WTC11 (cell line): ENCODE results near the gene STK32C. TPM values are rescaled to one million over a fixed set of nuclear protein-coding genes. Genes with fewer than 3 reads are reported as not detected.

ENCODE experiments used
- ATAC-seq: fragments of 200-7000 bp; cut with Tn5 transposase; 2 replicates; pipeline ENCODE4 v1.10.0; 2021; ENCODE audit warnings: mild to moderate bottlenecking, moderate library complexity
- CTCF ChIA-PET: fragments of 300-600 bp; sonication (Branson Sonifier 250); formaldehyde crosslinking; loops from one replicate; lab custom pipeline; 2021; ENCODE audit warnings: antibody characterized with exemption; lab: Charles Lee
- POLR2A ChIA-PET: fragments of 350-600 bp; sonication (Branson Sonifier 250); formaldehyde crosslinking; loops from one replicate; lab custom pipeline; 2021; ENCODE audit warnings: antibody characterized with exemption; lab: Charles Lee
- DNase-seq: peaks from one replicate; pipeline ENCODE4 v3.0.0; 2021; ENCODE audit warnings: low spot score
- H3K27ac Mint-ChIP-seq: 2 replicates; pipeline ENCODE4 v1.8.0; 2021; ENCODE audit warnings: mixed read lengths
- H3K27me3 Mint-ChIP-seq: 2 replicates; pipeline ENCODE4 v1.8.0; 2021; ENCODE audit warnings: low read depth, mild to moderate bottlenecking, moderate library complexity, mixed read lengths
- H3K36me3 Mint-ChIP-seq: 2 replicates; pipeline ENCODE4 v1.8.0; 2021; ENCODE audit warnings: mixed read lengths
- H3K4me1 Mint-ChIP-seq: 2 replicates; pipeline ENCODE4 v1.8.0; 2022; ENCODE audit warnings: mixed read lengths
- H3K4me3 Mint-ChIP-seq: 2 replicates; pipeline ENCODE4 v1.8.0; 2021; ENCODE audit warnings: mild to moderate bottlenecking, moderate library complexity, mixed read lengths
- H3K9me3 Mint-ChIP-seq: 2 replicates; pipeline ENCODE4 v1.8.0; 2021; ENCODE audit warnings: mixed read lengths
- CBFB ChIP-seq: sonication (generic); formaldehyde crosslinking; IDR thresholded peaks from 2 replicates; pipeline ENCODE4 v1.8.1; 2022; ENCODE audit warnings: mild to moderate bottlenecking, low read depth, missing genetic modification reagents
- ETV6 ChIP-seq: sonication (generic); formaldehyde crosslinking; IDR thresholded peaks from 2 replicates; pipeline ENCODE4 v1.8.1; 2022; ENCODE audit warnings: mild to moderate bottlenecking, missing genetic modification reagents
- FOXK1 ChIP-seq: sonication (generic); formaldehyde crosslinking; IDR thresholded peaks from 2 replicates; pipeline ENCODE4 v1.8.0; 2022; ENCODE audit warnings: mild to moderate bottlenecking, moderate library complexity, missing genetic modification reagents
- JUN ChIP-seq: sonication (generic); formaldehyde crosslinking; IDR thresholded peaks from 2 replicates; pipeline ENCODE4 v1.8.0; 2023; ENCODE audit warnings: mild to moderate bottlenecking, missing genetic modification reagents
- MXD4 ChIP-seq: fragments of 250-450 bp; sonication (Bioruptor Pico); IDR thresholded peaks from 2 replicates; pipeline ENCODE4 v1.8.0; 2021; ENCODE audit warnings: mild to moderate bottlenecking, moderate library complexity, borderline replicate concordance
- NFYB ChIP-seq: sonication (generic); formaldehyde crosslinking; conservative IDR thresholded peaks from 2 replicates; pipeline ENCODE4 v1.8.0; 2022; ENCODE audit warnings: low read depth, missing genetic modification reagents
- NR2C2 ChIP-seq: sonication (generic); formaldehyde crosslinking; IDR thresholded peaks from 2 replicates; pipeline ENCODE4 v1.8.0; 2022; ENCODE audit warnings: mild to moderate bottlenecking, missing genetic modification reagents
- SOX15 ChIP-seq: fragments of 250-450 bp; sonication (Bioruptor Pico); IDR thresholded peaks from 2 replicates; pipeline ENCODE4 v1.9.0; 2021; ENCODE audit warnings: mild to moderate bottlenecking
- TEAD1 ChIP-seq: sonication (generic); formaldehyde crosslinking; IDR thresholded peaks from 2 replicates; pipeline ENCODE4 v1.8.0; 2022; ENCODE audit warnings: mild to moderate bottlenecking, missing genetic modification reagents
- TP53 ChIP-seq: sonication (generic); formaldehyde crosslinking; IDR thresholded peaks from 2 replicates; pipeline ENCODE4 v1.8.1; 2023; ENCODE audit warnings: mild to moderate bottlenecking, missing genetic modification reagents
- USF2 ChIP-seq: sonication (generic); formaldehyde crosslinking; IDR thresholded peaks from 2 replicates; pipeline ENCODE4 v1.8.1; 2023; ENCODE audit warnings: mild to moderate bottlenecking, missing genetic modification reagents, moderate library complexity
- ZNF219 ChIP-seq: sonication (generic); formaldehyde crosslinking; IDR thresholded peaks from 2 replicates; pipeline ENCODE4 v1.8.0; 2023; ENCODE audit warnings: missing genetic modification reagents, mild to moderate bottlenecking, borderline replicate concordance
- ZNF263 ChIP-seq: sonication (generic); formaldehyde crosslinking; IDR thresholded peaks from 2 replicates; pipeline ENCODE4 v1.8.1; 2022; ENCODE audit warnings: low read depth, mild to moderate bottlenecking, moderate library complexity, missing genetic modification reagents
- ZNF396 ChIP-seq: fragments of 250-450 bp; sonication (Bioruptor Pico); IDR thresholded peaks from 2 replicates; pipeline ENCODE4 v1.8.0; 2021; ENCODE audit warnings: mild to moderate bottlenecking, moderate library complexity, borderline replicate concordance
- ZNF416 ChIP-seq: fragments of 250-450 bp; sonication (Bioruptor Pico); IDR thresholded peaks from 2 replicates; pipeline ENCODE4 v1.9.0; 2021; ENCODE audit warnings: mild to moderate bottlenecking, inconsistent platforms
- ZNF671 ChIP-seq: fragments of 250-450 bp; sonication (Bioruptor Pico); IDR thresholded peaks from 2 replicates; pipeline ENCODE4 v1.8.0; 2021; ENCODE audit warnings: mild to moderate bottlenecking
- total RNA-seq: library from RNA; stranded (reverse); gene quantifications from 3 replicates; pipeline ENCODE4 v1.2.3, GENCODE V29; 2021
- TF ChIP-seq, protein P1 (sequence below): sonication (generic); formaldehyde crosslinking; conservative IDR thresholded peaks from 2 replicates; pipeline ENCODE4 v1.8.1; 2022; ENCODE audit warnings: mild to moderate bottlenecking, missing genetic modification reagents
- TF ChIP-seq, protein P2 (sequence below): fragments of 250-450 bp; sonication (Bioruptor Pico); IDR thresholded peaks from 2 replicates; pipeline ENCODE4 v1.9.0; 2021; ENCODE audit warnings: mild to moderate bottlenecking
- TF ChIP-seq, protein P3 (sequence below): sonication (generic); formaldehyde crosslinking; IDR thresholded peaks from 2 replicates; pipeline ENCODE4 v1.8.1; 2022; ENCODE audit warnings: missing genetic modification reagents, borderline replicate concordance
- TF ChIP-seq, protein P4 (sequence below): fragments of 250-450 bp; sonication (Bioruptor Pico); IDR thresholded peaks from 2 replicates; pipeline ENCODE4 v2.1.2; 2022; ENCODE audit warnings: mild to moderate bottlenecking, moderate library complexity
- TF ChIP-seq, protein P5 (sequence below): sonication (generic); formaldehyde crosslinking; IDR thresholded peaks from 2 replicates; pipeline ENCODE4 v1.8.1; 2023; ENCODE audit warnings: mild to moderate bottlenecking, missing genetic modification reagents
- TF ChIP-seq, protein P6 (sequence below): fragments of 250-450 bp; sonication (Bioruptor Pico); IDR thresholded peaks from 2 replicates; pipeline ENCODE4 v1.8.0; 2021; ENCODE audit warnings: mild to moderate bottlenecking

STK32C gene
- total RNA-seq, 1 experiment from 2014 or later, result 20.7 TPM

DNA sequence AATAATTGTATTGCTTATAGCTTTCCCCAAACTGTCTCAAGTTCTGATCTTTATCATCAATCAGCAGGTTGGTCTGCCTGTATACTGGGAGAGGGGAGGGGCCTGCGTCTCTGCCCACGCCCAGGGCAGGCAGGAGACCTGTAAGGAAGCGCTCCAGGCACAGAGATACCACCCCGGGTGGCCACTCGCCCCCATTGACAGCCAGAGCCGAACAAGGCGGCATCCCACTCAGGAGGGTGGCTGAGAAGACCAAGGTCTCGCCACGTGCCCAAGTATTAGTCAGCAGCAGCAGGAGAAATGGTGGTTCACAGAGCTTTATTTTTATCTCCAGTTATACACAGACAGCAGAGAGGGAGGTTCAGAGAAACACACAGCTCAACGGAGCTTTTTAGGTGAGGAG lies 7.2 kb downstream of the STK32C start:
- ChIA-PET POLR2A (no interaction called here), CTCF (interaction anchor here (0.6 kb wide), 1 partner anchor 30 kb away, joined by 3 read pairs; no protein-coding TSS in a partner anchor)

DNA sequence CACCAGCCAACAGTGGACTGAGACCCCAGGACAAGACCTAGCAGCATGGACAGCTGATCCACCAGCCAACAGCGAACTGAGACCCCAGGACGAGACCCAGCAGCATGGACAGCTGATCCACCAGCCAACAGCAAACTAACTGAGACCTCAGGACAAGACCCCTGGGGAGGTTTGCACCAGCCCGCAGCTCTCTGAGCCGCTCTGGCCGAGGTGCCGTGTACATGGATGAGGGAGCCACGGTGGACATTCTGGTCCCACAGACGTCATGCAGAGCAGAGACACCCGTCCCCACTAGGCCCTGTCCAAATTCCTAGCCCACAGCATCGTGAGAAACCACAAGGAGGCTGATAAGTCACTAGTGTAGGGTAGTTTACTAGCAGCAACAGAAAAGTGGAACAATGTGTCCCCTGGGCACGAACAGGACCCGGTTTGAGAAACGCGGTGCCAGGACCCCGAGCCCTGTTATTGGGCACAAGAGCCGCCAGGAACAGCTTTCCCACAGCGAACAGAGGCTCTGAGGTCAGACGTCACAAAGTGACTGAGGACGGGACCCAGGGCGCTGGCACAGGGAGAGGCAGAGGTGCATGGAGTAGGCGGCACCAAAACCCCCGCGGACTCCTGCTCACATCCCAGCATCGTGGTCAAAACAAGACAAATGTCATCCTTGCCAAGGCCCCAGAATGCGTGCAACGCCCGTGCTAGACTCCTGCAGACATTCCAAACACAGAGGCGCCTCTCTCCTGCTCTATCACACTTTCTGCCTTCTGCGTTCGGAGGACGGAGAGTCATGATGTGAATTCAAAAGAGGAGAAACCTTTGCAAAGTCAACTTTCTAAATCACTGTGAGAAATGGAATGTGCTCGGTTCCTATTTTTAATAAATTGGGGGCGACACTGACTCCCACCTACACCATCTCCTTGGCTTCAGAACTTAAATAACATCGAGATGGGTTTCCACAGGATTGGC lies 8.1 kb downstream of the STK32C start:
- Mint-ChIP-seq H3K27ac (no peak overlapping the region), H3K4me3 (no peak overlapping the region), H3K4me1 (peaks cover 7% of the 10 kb centered on the region), H3K36me3 (no peaks in the 10 kb centered on the region), H3K9me3 (no peaks in the 10 kb centered on the region), H3K27me3 (no peaks in the 10 kb centered on the region)
- DNase-seq (no peak), ATAC-seq (no peak)
- POLR2A ChIA-PET, result no interaction called here
- CTCF ChIA-PET, result interaction anchor here (1.3 kb wide), 1 partner anchor 61 kb away, joined by 5 read pairs; no protein-coding TSS in a partner anchor
- TF ChIP-seq CBFB (CRISPR knock-in tag), result no peak
- TF ChIP-seq, protein P1, sequence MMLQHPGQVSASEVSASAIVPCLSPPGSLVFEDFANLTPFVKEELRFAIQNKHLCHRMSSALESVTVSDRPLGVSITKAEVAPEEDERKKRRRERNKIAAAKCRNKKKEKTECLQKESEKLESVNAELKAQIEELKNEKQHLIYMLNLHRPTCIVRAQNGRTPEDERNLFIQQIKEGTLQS (CRISPR knock-in tag), result no peak
- TF ChIP-seq, protein P2, sequence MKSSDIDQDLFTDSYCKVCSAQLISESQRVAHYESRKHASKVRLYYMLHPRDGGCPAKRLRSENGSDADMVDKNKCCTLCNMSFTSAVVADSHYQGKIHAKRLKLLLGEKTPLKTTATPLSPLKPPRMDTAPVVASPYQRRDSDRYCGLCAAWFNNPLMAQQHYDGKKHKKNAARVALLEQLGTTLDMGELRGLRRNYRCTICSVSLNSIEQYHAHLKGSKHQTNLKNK (CRISPR knock-in tag), result no peak
- no peak for TF ChIP-seq ZNF263 (CRISPR knock-in tag)
- TF ChIP-seq JUN (CRISPR knock-in tag), result no peak
- TF ChIP-seq ZNF671 (CRISPR knock-in tag), result no peak
- TF ChIP-seq ZNF219 (CRISPR knock-in tag), result no peak
- no peak for TF ChIP-seq ZNF396 (CRISPR knock-in tag)
- TF ChIP-seq TP53 (CRISPR knock-in tag), result no peak
- TF ChIP-seq, protein P3, sequence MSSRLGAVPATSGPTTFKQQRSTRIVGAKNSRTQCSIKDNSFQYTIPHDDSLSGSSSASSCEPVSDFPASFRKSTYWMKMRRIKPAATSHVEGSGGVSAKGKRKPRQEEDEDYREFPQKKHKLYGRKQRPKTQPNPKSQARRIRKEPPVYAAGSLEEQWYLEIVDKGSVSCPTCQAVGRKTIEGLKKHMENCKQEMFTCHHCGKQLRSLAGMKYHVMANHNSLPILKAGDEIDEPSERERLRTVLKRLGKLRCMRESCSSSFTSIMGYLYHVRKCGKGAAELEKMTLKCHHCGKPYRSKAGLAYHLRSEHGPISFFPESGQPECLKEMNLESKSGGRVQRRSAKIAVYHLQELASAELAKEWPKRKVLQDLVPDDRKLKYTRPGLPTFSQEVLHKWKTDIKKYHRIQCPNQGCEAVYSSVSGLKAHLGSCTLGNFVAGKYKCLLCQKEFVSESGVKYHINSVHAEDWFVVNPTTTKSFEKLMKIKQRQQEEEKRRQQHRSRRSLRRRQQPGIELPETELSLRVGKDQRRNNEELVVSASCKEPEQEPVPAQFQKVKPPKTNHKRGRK (CRISPR knock-in tag), result no peak
- no peak for TF ChIP-seq TEAD1
- no peak for TF ChIP-seq SOX15 (CRISPR knock-in tag)

More for the DNA sequence above, 7.2 kb downstream of the STK32C start:
- Mint-ChIP-seq H3K4me1 (peaks cover 7% of the 10 kb centered on the region), H3K9me3 (peaks cover 6% of the 10 kb centered on the region), H3K4me3 (no peak overlapping the region), H3K27me3 (peaks cover 8% of the 10 kb centered on the region), H3K36me3 (peaks cover 4% of the 10 kb centered on the region), H3K27ac (no peak overlapping the region)
- TF ChIP-seq ZNF416 (CRISPR knock-in tag), result no peak
- TF ChIP-seq, protein P4, sequence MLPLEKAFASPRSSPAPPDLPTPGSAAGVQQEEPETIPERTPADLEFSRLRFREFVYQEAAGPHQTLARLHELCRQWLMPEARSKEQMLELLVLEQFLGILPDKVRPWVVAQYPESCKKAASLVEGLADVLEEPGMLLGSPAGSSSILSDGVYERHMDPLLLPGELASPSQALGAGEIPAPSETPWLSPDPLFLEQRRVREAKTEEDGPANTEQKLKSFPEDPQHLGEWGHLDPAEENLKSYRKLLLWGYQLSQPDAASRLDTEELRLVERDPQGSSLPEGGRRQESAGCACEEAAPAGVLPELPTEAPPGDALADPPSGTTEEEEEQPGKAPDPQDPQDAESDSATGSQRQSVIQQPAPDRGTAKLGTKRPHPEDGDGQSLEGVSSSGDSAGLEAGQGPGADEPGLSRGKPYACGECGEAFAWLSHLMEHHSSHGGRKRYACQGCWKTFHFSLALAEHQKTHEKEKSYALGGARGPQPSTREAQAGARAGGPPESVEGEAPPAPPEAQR (CRISPR knock-in tag), result no peak
- no peak for TF ChIP-seq USF2
- no peak for TF ChIP-seq MXD4
- no peak for TF ChIP-seq FOXK1 (CRISPR knock-in tag)
- TF ChIP-seq SOX15 (CRISPR knock-in tag), result no peak
- TF ChIP-seq NR2C2, result no peak
- TF ChIP-seq, protein P5, sequence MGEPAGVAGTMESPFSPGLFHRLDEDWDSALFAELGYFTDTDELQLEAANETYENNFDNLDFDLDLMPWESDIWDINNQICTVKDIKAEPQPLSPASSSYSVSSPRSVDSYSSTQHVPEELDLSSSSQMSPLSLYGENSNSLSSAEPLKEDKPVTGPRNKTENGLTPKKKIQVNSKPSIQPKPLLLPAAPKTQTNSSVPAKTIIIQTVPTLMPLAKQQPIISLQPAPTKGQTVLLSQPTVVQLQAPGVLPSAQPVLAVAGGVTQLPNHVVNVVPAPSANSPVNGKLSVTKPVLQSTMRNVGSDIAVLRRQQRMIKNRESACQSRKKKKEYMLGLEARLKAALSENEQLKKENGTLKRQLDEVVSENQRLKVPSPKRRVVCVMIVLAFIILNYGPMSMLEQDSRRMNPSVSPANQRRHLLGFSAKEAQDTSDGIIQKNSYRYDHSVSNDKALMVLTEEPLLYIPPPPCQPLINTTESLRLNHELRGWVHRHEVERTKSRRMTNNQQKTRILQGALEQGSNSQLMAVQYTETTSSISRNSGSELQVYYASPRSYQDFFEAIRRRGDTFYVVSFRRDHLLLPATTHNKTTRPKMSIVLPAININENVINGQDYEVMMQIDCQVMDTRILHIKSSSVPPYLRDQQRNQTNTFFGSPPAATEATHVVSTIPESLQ (CRISPR knock-in tag), result no peak
- TF ChIP-seq, protein P6, sequence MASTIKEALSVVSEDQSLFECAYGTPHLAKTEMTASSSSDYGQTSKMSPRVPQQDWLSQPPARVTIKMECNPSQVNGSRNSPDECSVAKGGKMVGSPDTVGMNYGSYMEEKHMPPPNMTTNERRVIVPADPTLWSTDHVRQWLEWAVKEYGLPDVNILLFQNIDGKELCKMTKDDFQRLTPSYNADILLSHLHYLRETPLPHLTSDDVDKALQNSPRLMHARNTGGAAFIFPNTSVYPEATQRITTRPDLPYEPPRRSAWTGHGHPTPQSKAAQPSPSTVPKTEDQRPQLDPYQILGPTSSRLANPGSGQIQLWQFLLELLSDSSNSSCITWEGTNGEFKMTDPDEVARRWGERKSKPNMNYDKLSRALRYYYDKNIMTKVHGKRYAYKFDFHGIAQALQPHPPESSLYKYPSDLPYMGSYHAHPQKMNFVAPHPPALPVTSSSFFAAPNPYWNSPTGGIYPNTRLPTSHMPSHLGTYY (CRISPR knock-in tag), result no peak
- no peak for TF ChIP-seq ETV6 (CRISPR knock-in tag)
- no peak for TF ChIP-seq NFYB (CRISPR knock-in tag)
- ATAC-seq (no peak), DNase-seq (no peak)
